ENCODE measurements around the gene FMO3.

DNA sequence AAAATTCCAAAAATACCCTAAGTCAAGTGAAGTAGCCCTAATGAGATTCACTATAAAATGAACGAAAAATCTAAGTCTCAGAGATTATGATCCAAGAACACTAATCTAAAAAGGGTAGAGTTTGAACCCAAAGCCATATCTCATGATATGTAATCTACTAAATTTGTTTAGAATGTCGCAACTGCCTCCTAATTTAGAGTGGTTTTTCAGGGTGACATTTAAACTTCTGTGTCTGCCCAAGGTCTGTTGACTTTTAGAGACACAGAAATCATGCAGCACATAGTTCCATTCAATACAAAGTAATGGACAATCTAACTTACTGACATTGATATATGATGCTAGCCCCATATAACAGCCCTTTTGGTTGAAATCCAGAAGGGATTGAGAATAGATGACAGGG is 28.9 kb downstream of the FMO3 start:
- TF ChIP-seq, protein P1, sequence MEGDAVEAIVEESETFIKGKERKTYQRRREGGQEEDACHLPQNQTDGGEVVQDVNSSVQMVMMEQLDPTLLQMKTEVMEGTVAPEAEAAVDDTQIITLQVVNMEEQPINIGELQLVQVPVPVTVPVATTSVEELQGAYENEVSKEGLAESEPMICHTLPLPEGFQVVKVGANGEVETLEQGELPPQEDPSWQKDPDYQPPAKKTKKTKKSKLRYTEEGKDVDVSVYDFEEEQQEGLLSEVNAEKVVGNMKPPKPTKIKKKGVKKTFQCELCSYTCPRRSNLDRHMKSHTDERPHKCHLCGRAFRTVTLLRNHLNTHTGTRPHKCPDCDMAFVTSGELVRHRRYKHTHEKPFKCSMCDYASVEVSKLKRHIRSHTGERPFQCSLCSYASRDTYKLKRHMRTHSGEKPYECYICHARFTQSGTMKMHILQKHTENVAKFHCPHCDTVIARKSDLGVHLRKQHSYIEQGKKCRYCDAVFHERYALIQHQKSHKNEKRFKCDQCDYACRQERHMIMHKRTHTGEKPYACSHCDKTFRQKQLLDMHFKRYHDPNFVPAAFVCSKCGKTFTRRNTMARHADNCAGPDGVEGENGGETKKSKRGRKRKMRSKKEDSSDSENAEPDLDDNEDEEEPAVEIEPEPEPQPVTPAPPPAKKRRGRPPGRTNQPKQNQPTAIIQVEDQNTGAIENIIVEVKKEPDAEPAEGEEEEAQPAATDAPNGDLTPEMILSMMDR (IDR thresholded peaks at IDR 0.05 in 2 of 3, conservative IDR thresholded peaks at IDR 0.05 in 1 of 3; ENCODE audit: borderline replicate concordance in 1 of 3, insufficient read depth in 1 of 3, low read depth in 2 of 3, low read length in 2 of 3): no peak
- TF ChIP-seq POLR2A (IDR thresholded peaks at IDR 0.05; ENCODE audit: borderline replicate concordance, extremely low read depth, insufficient read depth, insufficient read length) (no peak), POLR2AphosphoS5 (IDR thresholded peaks at IDR 0.05; ENCODE audit: low read depth, low read length) (no peak), YY1 (IDR thresholded peaks at IDR 0.05; ENCODE audit: extremely low read depth, insufficient replicate concordance, low read depth, low read length) (no peak), TCF7L2 (IDR thresholded peaks at IDR 0.05; ENCODE audit: borderline replicate concordance, extremely low read depth, insufficient read depth, insufficient read length) (no peak), ZFX (IDR thresholded peaks at IDR 0.05) (no peak), JUND (IDR thresholded peaks at IDR 0.05) (no peak), SIN3A (IDR thresholded peaks at IDR 0.05; ENCODE audit: low read depth) (no peak), EGR1 (IDR thresholded peaks at IDR 0.05; ENCODE audit: low read depth) (no peak), ELF1 (IDR thresholded peaks at IDR 0.05; ENCODE audit: borderline replicate concordance, low read depth) (no peak)
- TF ChIP-seq, protein P2, sequence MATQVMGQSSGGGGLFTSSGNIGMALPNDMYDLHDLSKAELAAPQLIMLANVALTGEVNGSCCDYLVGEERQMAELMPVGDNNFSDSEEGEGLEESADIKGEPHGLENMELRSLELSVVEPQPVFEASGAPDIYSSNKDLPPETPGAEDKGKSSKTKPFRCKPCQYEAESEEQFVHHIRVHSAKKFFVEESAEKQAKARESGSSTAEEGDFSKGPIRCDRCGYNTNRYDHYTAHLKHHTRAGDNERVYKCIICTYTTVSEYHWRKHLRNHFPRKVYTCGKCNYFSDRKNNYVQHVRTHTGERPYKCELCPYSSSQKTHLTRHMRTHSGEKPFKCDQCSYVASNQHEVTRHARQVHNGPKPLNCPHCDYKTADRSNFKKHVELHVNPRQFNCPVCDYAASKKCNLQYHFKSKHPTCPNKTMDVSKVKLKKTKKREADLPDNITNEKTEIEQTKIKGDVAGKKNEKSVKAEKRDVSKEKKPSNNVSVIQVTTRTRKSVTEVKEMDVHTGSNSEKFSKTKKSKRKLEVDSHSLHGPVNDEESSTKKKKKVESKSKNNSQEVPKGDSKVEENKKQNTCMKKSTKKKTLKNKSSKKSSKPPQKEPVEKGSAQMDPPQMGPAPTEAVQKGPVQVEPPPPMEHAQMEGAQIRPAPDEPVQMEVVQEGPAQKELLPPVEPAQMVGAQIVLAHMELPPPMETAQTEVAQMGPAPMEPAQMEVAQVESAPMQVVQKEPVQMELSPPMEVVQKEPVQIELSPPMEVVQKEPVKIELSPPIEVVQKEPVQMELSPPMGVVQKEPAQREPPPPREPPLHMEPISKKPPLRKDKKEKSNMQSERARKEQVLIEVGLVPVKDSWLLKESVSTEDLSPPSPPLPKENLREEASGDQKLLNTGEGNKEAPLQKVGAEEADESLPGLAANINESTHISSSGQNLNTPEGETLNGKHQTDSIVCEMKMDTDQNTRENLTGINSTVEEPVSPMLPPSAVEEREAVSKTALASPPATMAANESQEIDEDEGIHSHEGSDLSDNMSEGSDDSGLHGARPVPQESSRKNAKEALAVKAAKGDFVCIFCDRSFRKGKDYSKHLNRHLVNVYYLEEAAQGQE (IDR thresholded peaks at IDR 0.05; ENCODE audit: low read depth): no peak

All from HCT116 (cell line).